Activated CD4-positive, alpha-beta T cell treated with anti-CD3 and anti-CD28 coated beads for 24 hours (primary cell): ENCODE results near the gene FAM234A.

Experiments used
- DNase-seq, 2 donors: peaks; one replicate each; pipeline ENCODE4 v3.0.0-alpha.2; 2020; ENCODE audit warnings: low read depth in 2 of 2

The FAM234A gene

GRCh38 chr16:280991-281659, 46.5 kb downstream of the FAM234A start:
- no peak for DNase-seq

GRCh38 chr16:281660-282255, 47.1 kb downstream of the FAM234A start:
- DNase-seq, result no peak

- DNase-seq, result no peak
Observed at GRCh38 chr16:282491-282890, 47.9 kb downstream of the FAM234A start.

GRCh38 chr16:283033-283805, 48.6 kb downstream of the FAM234A start, which contains the start of gene PDIA2:
Gene PDIA2 (plus strand): TSS chr16:283164. CDS start chr16:283170, 6 bp downstream.
- DNase-seq, result no peak

- no peak for DNase-seq
Observed at GRCh38 chr16:284204-285120, 49.8 kb downstream of the FAM234A start.

GRCh38 chr16:285146-286055, 50.8 kb downstream of the FAM234A start:
- DNase-seq, result no peak

GRCh38 chr16:286491-287297, 52.1 kb downstream of the FAM234A start:
- DNase-seq, result no peak

- no peak for DNase-seq
Observed at GRCh38 chr16:287298-287811, 52.7 kb downstream of the FAM234A start.

GRCh38 chr16:287981-288920, 53.6 kb downstream of the FAM234A start:
- DNase-seq, result no peak

GRCh38 chr16:289395-289997, 54.9 kb downstream of the FAM234A start:
- DNase-seq, result no peak

- DNase-seq, result no peak
Observed at GRCh38 chr16:290015-290680, 55.5 kb downstream of the FAM234A start.

- no peak for DNase-seq
Observed at GRCh38 chr16:290681-291405, 56.2 kb downstream of the FAM234A start.

- no peak for DNase-seq
Observed at GRCh38 chr16:291539-291938, 56.9 kb downstream of the FAM234A start.

- DNase-seq, result no peak
Observed at GRCh38 chr16:293043-293775, 58.6 kb downstream of the FAM234A start.

GRCh38 chr16:296276-296675, 61.7 kb downstream of the FAM234A start:
- DNase-seq, result no peak
